Panc1 (cell line): ENCODE results near the gene RIMBP2. TPM values are rescaled to one million over a fixed set of nuclear protein-coding genes. Genes with fewer than 3 reads are reported as not detected.

Experiments used
- ATAC-seq: fragments of 200-7000 bp; cut with Tn5 transposase; 2 replicates; pipeline ENCODE4 v1.9.1; 2020; ENCODE audit warnings: mild to moderate bottlenecking, moderate library complexity
- BruUV-seq: library from RNA; stranded (reverse); fragments of 400-500 nt; replicated peaks from 2 replicates; lab custom pipeline; 2021; lab: Mats Ljungman, UMichigan
- CTCF ChIA-PET: fragments of 300-600 bp; sonication (Branson Sonifier 250); formaldehyde crosslinking; loops from one replicate; lab custom pipeline; 2022; ENCODE audit warnings: antibody characterized with exemption; lab: Charles Lee
- POLR2A ChIA-PET: fragments of 300-600 bp; sonication (Branson Sonifier 250); formaldehyde crosslinking; loops from one replicate; lab custom pipeline; 2022; ENCODE audit warnings: antibody characterized with exemption; lab: Charles Lee
- DNase-seq: peaks from one replicate; pipeline ENCODE4 v3.0.0-alpha.2; 2010; ENCODE audit warnings: low read depth, low spot score
- H3K27ac ChIP-seq: 2 replicates; pipeline ENCODE4 v1.5.1; 2011; ENCODE audit warnings: mild to moderate bottlenecking, low read length, inconsistent platforms
- H3K27me3 ChIP-seq: fragments of 200-500 bp; sonication (Bioruptor generic); 2 replicates; pipeline ENCODE4 v1.6.0; 2014; ENCODE audit warnings: low read length, inconsistent platforms; ENCODE audit not compliant: control insufficient read depth, insufficient read depth
- H3K36me3 ChIP-seq: fragments of 200-500 bp; sonication (Bioruptor generic); 2 replicates; pipeline ENCODE4 v1.5.1; 2014; ENCODE audit warnings: inconsistent platforms, mild to moderate bottlenecking, low read length, moderate library complexity; ENCODE audit not compliant: control insufficient read depth, insufficient read depth
- H3K4me1 ChIP-seq: 2 replicates; pipeline ENCODE4 v1.5.1; 2011; ENCODE audit warnings: inconsistent platforms, mild to moderate bottlenecking, low read length, moderate library complexity; ENCODE audit not compliant: control insufficient read depth, insufficient read depth
- H3K4me3 ChIP-seq, 2 experiments: 2 replicates each; pipeline ENCODE4 v1.5.1; 2011 to 2012; ENCODE audit warnings: low read depth in 2 of 2, low read length in 2 of 2, mild to moderate bottlenecking in 2 of 2, inconsistent platforms in 1 of 2, moderate library complexity in 1 of 2
- H3K9me3 ChIP-seq: fragments of 200-500 bp; sonication (Bioruptor generic); 2 replicates; pipeline ENCODE4 v1.5.1; 2014; ENCODE audit warnings: low read depth, mild to moderate bottlenecking, inconsistent platforms, low read length, moderate library complexity; ENCODE audit not compliant: control insufficient read depth, insufficient read depth
- CTCF ChIP-seq: fragments of 450-650 bp; IDR thresholded peaks from 2 replicates; pipeline ENCODE4 v1.5.1; 2017; ENCODE audit warnings: mild to moderate bottlenecking
- POLR2AphosphoS5 ChIP-seq: IDR thresholded peaks from 2 replicates; pipeline ENCODE4 v1.6.1; 2012; ENCODE audit warnings: mild to moderate bottlenecking, low read depth, low read length, moderate library complexity
- REST ChIP-seq, 2 experiments: IDR thresholded peaks; 2 replicates each; pipeline ENCODE4 v1.6.1; 2011 to 2012; ENCODE audit warnings: low read depth in 2 of 2, control low read depth in 1 of 2, low read length in 1 of 2, mild to moderate bottlenecking in 1 of 2, moderate library complexity in 1 of 2; ENCODE audit not compliant: insufficient read depth in 1 of 2
- SIN3A ChIP-seq: IDR thresholded peaks from 2 replicates; pipeline ENCODE4 v1.6.1; 2012; ENCODE audit warnings: low read depth, mild to moderate bottlenecking, low read length, moderate library complexity, borderline replicate concordance; ENCODE audit not compliant: insufficient read depth
- TCF7L2 ChIP-seq: IDR thresholded peaks from 2 replicates; pipeline ENCODE4 v1.6.1; 2011; ENCODE audit warnings: mild to moderate bottlenecking, low read depth, low read length, inconsistent platforms
- in situ Hi-C: cut with HindIII; loops from 2 replicates; pipeline ENCODE4 v1.10.0; 2016; ENCODE audit warnings: low sequenced_read_pairs, low pct_unique_long_range_greater_than_20kb
- intact Hi-C: fragments of 100-400 bp; cut with micrococcal nuclease; formaldehyde crosslinking; loops from one replicate; pipeline ENCODE4 v1.10.0; 2022; ENCODE audit not compliant: unreplicated experiment
- total RNA-seq: library from RNA; stranded (reverse); gene quantifications from one replicate; pipeline ENCODE4 v1.2.1, GENCODE V29; 2021; ENCODE audit not compliant: unreplicated experiment

Gene RIMBP2
- total RNA-seq, 1 experiment from 2014 or later, result not detected

GRCh38 chr12:130477266-130477665 is 238.8 kb downstream of the RIMBP2 start:
- intact Hi-C loops, result no loop called here
- Histone ChIP-seq H3K4me3 (no peak overlapping the region), H3K27ac (no peak overlapping the region), H3K36me3 (no peaks in the 10 kb centered on the region), H3K9me3 (no peaks in the 10 kb centered on the region), H3K27me3 (peaks cover 7% of the 10 kb centered on the region; the same call in 1 of the 2 replicates), H3K4me1 (no peaks in the 10 kb centered on the region)
- no peak for ATAC-seq
- BruUV-seq, result no TSS peak
- DNase-seq, result no peak
- CTCF ChIA-PET, result no interaction called here
- in situ Hi-C loops, result no loop called here
- TF ChIP-seq CTCF (no peak), REST (IDR thresholded peaks at IDR 0.05; ENCODE audit: insufficient read depth in 1 of 2, low read depth in 2 of 2, low read length in 1 of 2) (no peak), POLR2AphosphoS5 (no peak), TCF7L2 (no peak), SIN3A (no peak)
- POLR2A ChIA-PET, result no interaction called here

GRCh38 chr12:130476451-130477135 is 239.5 kb downstream of the RIMBP2 start:
- H3K27me3 ChIP-seq, result peaks cover 7% of the 10 kb centered on the region; the same call in 1 of the 2 replicates
- in situ Hi-C loops, result no loop called here
- CTCF ChIA-PET, result no interaction called here
- BruUV-seq, result no TSS peak
- DNase-seq, result no peak
- no peak for TF ChIP-seq SIN3A
- no peak for TF ChIP-seq POLR2AphosphoS5
- TF ChIP-seq TCF7L2, result no peak
- TF ChIP-seq CTCF, result no peak
- TF ChIP-seq REST (IDR thresholded peaks at IDR 0.05; ENCODE audit: insufficient read depth in 1 of 2, low read depth in 2 of 2, low read length in 1 of 2), result no peak
- H3K36me3 ChIP-seq, result no peaks in the 10 kb centered on the region
- no peaks in the 10 kb centered on the region for H3K9me3 ChIP-seq
- H3K4me1 ChIP-seq, result no peaks in the 10 kb centered on the region
- intact Hi-C loops, result no loop called here
- no peak overlapping the region for H3K27ac ChIP-seq
- ATAC-seq, result no peak
- no peak overlapping the region for H3K4me3 ChIP-seq
- POLR2A ChIA-PET, result no interaction called here
